ENCODE measurements around the gene SPEM3. TPM values are rescaled to one million over a fixed set of nuclear protein-coding genes. Genes with fewer than 3 reads are reported as not detected.

Gene SPEM3
- polyA plus RNA-seq, 3 donors, result not detected

DNA sequence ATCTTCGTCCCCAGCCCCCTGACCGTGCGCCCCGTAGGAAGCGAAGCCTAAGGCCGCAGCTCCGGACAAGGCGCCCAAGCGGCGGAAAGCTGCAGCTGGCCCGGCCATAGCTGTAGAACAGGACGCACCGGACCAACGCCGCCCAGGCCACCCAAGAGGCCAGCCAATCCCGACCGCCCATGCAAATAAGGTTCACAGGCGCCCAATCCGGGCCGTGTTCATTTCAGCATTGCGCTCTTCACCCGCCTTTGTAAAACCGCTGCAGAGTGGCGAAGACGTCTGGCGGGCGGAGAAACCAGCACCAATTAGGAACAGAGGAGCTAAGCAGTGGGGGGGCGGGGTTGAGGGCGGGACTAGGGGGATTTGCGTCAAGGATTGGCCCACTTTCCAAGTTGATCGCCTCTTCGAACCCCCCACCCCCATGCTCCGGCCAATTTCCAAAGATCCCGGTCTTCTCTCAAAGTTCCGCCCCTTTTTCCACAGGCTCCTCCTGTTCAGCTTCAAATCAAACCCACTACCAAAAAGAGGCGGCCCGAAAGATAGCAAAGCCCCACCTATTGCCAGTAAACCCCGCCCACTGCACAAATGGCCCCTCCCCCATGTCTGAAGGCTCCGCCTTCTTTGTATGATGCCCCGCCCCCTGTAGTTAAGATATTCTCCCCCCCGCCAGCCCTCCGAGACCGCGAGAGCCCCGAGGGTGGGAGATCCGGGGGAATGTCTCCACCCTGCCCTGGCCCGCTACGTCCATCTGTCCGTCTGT is 24.5 kb upstream of the SPEM3 start, which contains the start of gene TMEM256:
TSS of gene TMEM256 (minus strand) at position 121 of the 760 bp plus-strand sequence. CDS start at position 108, 13 bp downstream.
- H3K36me3 ChIP-seq (replicated peaks in 1 of 2; ENCODE audit: control insufficient read depth in 1 of 2, insufficient read depth in 2 of 2, low read length in 2 of 2), result no peaks in the 10 kb centered on the region
- peaks cover 13 to 24% of the 10 kb centered on the region in 2 donors for H3K4me1 ChIP-seq (ENCODE audit: control insufficient read depth in 1 of 2, insufficient read depth in 2 of 2, low read length in 2 of 2)
- Mint-ChIP-seq H3K9me3 (peaks cover 0 to 8% (median 1%) of the 10 kb centered on the region in 7 donors), H3K4me1 (peaks cover 21% of the 10 kb centered on the region), H3K27ac (peak within 1 kb of the TSS; percentile 88 to 99 (median 97)), H3K27me3 (ENCODE audit: low read depth in 3 of 3) (peaks cover 33 to 41% (median 34%) of the 10 kb centered on the region in 3 donors), H3K4me3 (peak within 1 kb of the TSS; percentile 86 to 95), H3K36me3 (peaks cover 5% of the 10 kb centered on the region in 2 donors)
- TF ChIP-seq, protein P1, sequence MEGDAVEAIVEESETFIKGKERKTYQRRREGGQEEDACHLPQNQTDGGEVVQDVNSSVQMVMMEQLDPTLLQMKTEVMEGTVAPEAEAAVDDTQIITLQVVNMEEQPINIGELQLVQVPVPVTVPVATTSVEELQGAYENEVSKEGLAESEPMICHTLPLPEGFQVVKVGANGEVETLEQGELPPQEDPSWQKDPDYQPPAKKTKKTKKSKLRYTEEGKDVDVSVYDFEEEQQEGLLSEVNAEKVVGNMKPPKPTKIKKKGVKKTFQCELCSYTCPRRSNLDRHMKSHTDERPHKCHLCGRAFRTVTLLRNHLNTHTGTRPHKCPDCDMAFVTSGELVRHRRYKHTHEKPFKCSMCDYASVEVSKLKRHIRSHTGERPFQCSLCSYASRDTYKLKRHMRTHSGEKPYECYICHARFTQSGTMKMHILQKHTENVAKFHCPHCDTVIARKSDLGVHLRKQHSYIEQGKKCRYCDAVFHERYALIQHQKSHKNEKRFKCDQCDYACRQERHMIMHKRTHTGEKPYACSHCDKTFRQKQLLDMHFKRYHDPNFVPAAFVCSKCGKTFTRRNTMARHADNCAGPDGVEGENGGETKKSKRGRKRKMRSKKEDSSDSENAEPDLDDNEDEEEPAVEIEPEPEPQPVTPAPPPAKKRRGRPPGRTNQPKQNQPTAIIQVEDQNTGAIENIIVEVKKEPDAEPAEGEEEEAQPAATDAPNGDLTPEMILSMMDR (IDR thresholded peaks at IDR 0.05), result no peak
- peak within 1 kb of the TSS; percentile 62 for H3K9ac ChIP-seq (ENCODE audit: insufficient read depth, low read length, poor library complexity, severe bottlenecking)
- no peaks in the 10 kb centered on the region for H3K9me3 ChIP-seq (replicated peaks in 1 of 2; ENCODE audit: control insufficient read depth in 1 of 2, insufficient read depth in 1 of 2, low read length in 2 of 2)
- H3K27me3 ChIP-seq (ENCODE audit: control insufficient read depth in 2 of 2, insufficient read depth in 2 of 2, low read length in 2 of 2), result peaks cover 4 to 33% of the 10 kb centered on the region in 2 donors
- peak within 1 kb of the TSS; percentile 57 to 86 (median 62) for H3K4me3 ChIP-seq (replicated peaks in 1 of 3; ENCODE audit: low read depth in 2 of 3, low read length in 3 of 3)
- H3K79me2 ChIP-seq (ENCODE audit: insufficient read depth, low read length), result peaks cover 3% of the 10 kb centered on the region
- WGBS (ENCODE audit: insufficient coverage), result under 1% methylated on average over 26 of the region's 49 CpGs
- intact Hi-C loops (cut with micrococcal nuclease), result loop anchor here in 1 of 2 donors (1.0 to 10.0 kb wide), 5 partner anchors 32 to 189 kb away; partner anchors contain the start of genes ACADVL, CTDNEP1, DLG4 and ELP5
- peak; percentile 98 for DNase-seq
- H4K20me1 ChIP-seq (ENCODE audit: insufficient read depth, low read length), result no peaks in the 10 kb centered on the region
- peak within 1 kb of the TSS; percentile 92 for H3K4me2 ChIP-seq (replicated peaks; ENCODE audit: extremely low read depth, low read length, poor library complexity, severe bottlenecking)
- peak within 1 kb of the TSS; percentile 90 for H2AFZ ChIP-seq (ENCODE audit: insufficient read depth, low read depth, low read length, poor library complexity, severe bottlenecking)
- H3K27ac ChIP-seq (ENCODE audit: low read depth in 1 of 2, low read length in 2 of 2), result peak within 1 kb of the TSS; percentile 59 to 70

DNA sequence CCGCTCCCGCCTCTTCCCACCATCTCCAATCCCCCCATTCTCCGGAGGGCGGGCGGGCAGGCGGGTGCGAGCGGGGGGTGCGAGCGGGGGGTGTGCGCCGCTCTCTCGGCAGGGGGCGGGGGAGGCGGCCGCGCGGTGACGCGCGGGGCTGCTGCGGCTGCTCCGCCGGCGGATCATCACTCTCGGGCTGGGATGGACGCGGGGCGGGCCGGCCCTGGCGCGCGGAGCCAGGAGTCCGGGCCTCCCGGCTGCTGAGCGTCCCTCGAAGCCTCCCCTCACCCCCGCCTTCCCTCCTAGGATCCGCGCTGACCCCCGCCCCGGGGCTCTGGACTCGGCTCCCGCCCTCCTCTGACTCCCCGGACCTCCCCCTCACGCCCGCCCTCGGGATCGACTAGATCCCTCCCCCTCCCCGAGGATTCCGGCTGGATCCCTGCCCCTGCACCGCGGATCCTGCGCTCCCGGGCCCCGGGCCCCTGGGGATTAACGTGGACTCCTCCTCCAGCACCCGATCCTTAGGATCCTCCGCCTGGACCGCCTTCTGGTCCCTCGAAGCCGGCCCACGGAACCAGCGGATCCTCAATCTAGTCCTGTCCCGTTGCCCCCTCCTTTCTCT is 23.8 kb upstream of the SPEM3 start:
- Mint-ChIP-seq H3K4me1 (peaks cover 21% of the 10 kb centered on the region), H3K27ac (peak overlapping the region in 5 of 7 donors; percentile 50 to 99 (median 97)), H3K4me3 (peak overlapping the region; percentile 86 to 95), H3K9me3 (peaks cover 0 to 8% (median 3%) of the 10 kb centered on the region in 7 donors), H3K27me3 (ENCODE audit: low read depth in 3 of 3) (peaks cover 34 to 46% (median 40%) of the 10 kb centered on the region in 3 donors), H3K36me3 (peaks cover 5% of the 10 kb centered on the region in 2 donors)
- Histone ChIP-seq H3K4me1 (ENCODE audit: control insufficient read depth in 1 of 2, insufficient read depth in 2 of 2, low read length in 2 of 2) (peaks cover 13 to 24% of the 10 kb centered on the region in 2 donors), H3K9ac (ENCODE audit: insufficient read depth, low read length, poor library complexity, severe bottlenecking) (peak overlapping the region; percentile 62), H3K4me3 (replicated peaks in 1 of 3; ENCODE audit: low read depth in 2 of 3, low read length in 3 of 3) (peak overlapping the region; percentile 57 to 86 (median 59)), H3K27ac (ENCODE audit: low read depth in 1 of 2, low read length in 2 of 2) (peak overlapping the region in 1 of 2 donors; percentile 70), H2AFZ (ENCODE audit: insufficient read depth, low read depth, low read length, poor library complexity, severe bottlenecking) (peak overlapping the region; percentile 90), H3K36me3 (replicated peaks in 1 of 2; ENCODE audit: control insufficient read depth in 1 of 2, insufficient read depth in 2 of 2, low read length in 2 of 2) (no peaks in the 10 kb centered on the region), H4K20me1 (ENCODE audit: insufficient read depth, low read length) (no peaks in the 10 kb centered on the region), H3K4me2 (replicated peaks; ENCODE audit: extremely low read depth, low read length, poor library complexity, severe bottlenecking) (peak overlapping the region; percentile 92), H3K27me3 (ENCODE audit: control insufficient read depth in 2 of 2, insufficient read depth in 2 of 2, low read length in 2 of 2) (peaks cover 4 to 37% of the 10 kb centered on the region in 2 donors), H3K9me3 (replicated peaks in 1 of 2; ENCODE audit: control insufficient read depth in 1 of 2, insufficient read depth in 1 of 2, low read length in 2 of 2) (no peaks in the 10 kb centered on the region), H3K79me2 (ENCODE audit: insufficient read depth, low read length) (peaks cover 3% of the 10 kb centered on the region)
- TF ChIP-seq, protein P1 (IDR thresholded peaks at IDR 0.05), result no peak
- intact Hi-C loops (cut with micrococcal nuclease), result loop anchor here in 1 of 2 donors (1.0 to 10.0 kb wide), 4 partner anchors 31 to 190 kb away; partner anchors contain the start of genes ACADVL, CTDNEP1, DLG4 and ELP5
- DNase-seq, result peak in 2 of 3 donors; percentile 41 to 59
- WGBS (ENCODE audit: insufficient coverage), result under 1% methylated on average over 53 of the region's 65 CpGs
